ENCODE results near the gene OR10A7. TPM values are rescaled to one million over a fixed set of nuclear protein-coding genes. Genes with fewer than 3 reads are reported as not detected.
A peak's percentile ranks its signal among the peaks of the same experiment; 100 is the strongest.
"Not testable (repeated sequence)": the region's sequence is repeated elsewhere in the genome, so short reads cannot be mapped to it uniquely, and the experiment has no call there.

Gene OR10A7, protein sequence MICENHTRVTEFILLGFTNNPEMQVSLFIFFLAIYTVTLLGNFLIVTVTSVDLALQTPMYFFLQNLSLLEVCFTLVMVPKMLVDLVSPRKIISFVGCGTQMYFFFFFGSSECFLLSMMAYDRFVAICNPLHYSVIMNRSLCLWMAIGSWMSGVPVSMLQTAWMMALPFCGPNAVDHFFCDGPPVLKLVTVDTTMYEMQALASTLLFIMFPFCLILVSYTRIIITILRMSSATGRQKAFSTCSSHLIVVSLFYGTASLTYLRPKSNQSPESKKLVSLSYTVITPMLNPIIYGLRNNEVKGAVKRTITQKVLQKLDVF
- not detected in 2 replicates for total RNA-seq (2022)
- Bru-seq, nascent RNA, result not detected
- BruChase-seq, experiment 1, labeled RNA remaining after a 6-hour chase, result not detected
- BruChase-seq, experiment 2, labeled RNA remaining after a 2-hour chase, result not detected
- long read RNA-seq, result 0 reads

DNA sequence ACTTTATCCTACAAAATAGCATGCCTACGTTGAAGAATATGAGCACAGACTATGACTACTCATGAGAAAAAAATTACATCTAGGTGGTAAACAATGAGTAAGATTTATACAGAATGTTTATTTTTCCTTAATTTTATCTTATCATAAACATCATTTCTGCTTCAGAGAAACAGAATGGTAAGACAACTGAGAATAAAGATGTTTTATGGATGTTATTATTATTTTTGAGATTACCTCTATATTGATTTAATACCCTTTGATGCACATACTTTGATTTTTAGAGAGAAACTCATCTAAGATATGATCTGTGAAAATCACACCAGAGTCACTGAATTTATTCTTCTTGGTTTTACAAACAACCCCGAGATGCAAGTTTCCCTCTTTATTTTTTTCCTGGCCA, at the start of gene OR10A7:
Gene OR10A7, plus strand, starts transcription at position 301 of the 400 bp plus-strand sequence. Its CDS starts 0 bp downstream, at position 301.
- Mint-ChIP-seq H3K27ac (ENCODE audit: low read depth, unreplicated experiment) (no peak within 1 kb of the TSS), H3K27me3 (ENCODE audit: insufficient read depth, unreplicated experiment) (peaks cover 50% of the 10 kb centered on the region), H3K4me1 (ENCODE audit: insufficient read depth, unreplicated experiment) (no peaks in the 10 kb centered on the region), H3K4me3 (ENCODE audit: unreplicated experiment) (no peak within 1 kb of the TSS), H3K9me3 (ENCODE audit: unreplicated experiment) (no peaks in the 10 kb centered on the region), H3K36me3 (ENCODE audit: insufficient read depth, unreplicated experiment) (no peaks in the 10 kb centered on the region)
- intact Hi-C loops (cut with micrococcal nuclease), result no loop called here
- CTCF ChIA-PET, result no interaction called here
- no peak for DNase-seq (ENCODE audit: unreplicated experiment)
- POLR2A ChIA-PET, result no interaction called here
- no TSS peak for BruUV-seq (replicated peaks)
- TF ChIP-seq, protein P1, sequence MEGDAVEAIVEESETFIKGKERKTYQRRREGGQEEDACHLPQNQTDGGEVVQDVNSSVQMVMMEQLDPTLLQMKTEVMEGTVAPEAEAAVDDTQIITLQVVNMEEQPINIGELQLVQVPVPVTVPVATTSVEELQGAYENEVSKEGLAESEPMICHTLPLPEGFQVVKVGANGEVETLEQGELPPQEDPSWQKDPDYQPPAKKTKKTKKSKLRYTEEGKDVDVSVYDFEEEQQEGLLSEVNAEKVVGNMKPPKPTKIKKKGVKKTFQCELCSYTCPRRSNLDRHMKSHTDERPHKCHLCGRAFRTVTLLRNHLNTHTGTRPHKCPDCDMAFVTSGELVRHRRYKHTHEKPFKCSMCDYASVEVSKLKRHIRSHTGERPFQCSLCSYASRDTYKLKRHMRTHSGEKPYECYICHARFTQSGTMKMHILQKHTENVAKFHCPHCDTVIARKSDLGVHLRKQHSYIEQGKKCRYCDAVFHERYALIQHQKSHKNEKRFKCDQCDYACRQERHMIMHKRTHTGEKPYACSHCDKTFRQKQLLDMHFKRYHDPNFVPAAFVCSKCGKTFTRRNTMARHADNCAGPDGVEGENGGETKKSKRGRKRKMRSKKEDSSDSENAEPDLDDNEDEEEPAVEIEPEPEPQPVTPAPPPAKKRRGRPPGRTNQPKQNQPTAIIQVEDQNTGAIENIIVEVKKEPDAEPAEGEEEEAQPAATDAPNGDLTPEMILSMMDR (IDR thresholded peaks at IDR 0.05; ENCODE audit: unreplicated experiment), result no peak

DNA sequence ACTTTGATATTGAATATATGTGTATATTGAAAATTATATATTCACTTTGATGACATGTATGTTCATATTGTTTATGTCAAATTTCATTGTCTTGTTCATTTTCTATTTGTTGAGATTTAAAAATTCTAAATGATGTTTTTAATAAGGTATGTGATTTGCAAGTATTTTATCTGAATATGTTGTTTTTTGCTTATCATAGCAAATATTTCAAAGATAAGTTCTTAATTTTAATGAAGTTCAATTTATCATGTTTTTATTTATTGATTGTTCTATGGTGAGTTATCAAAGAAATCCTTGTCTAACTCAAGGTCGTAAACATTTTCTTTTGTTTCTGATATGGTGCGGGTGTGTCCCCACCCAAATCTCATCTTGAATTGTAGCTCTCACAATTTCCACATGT, 49.4 kb upstream of the OR10A7 start:
- Mint-ChIP-seq H3K4me3 (ENCODE audit: unreplicated experiment) (no peak overlapping the region), H3K27ac (ENCODE audit: low read depth, unreplicated experiment) (no peak overlapping the region), H3K9me3 (ENCODE audit: unreplicated experiment) (peaks cover 8% of the 10 kb centered on the region), H3K4me1 (ENCODE audit: insufficient read depth, unreplicated experiment) (no peaks in the 10 kb centered on the region), H3K27me3 (ENCODE audit: insufficient read depth, unreplicated experiment) (peaks cover 12% of the 10 kb centered on the region), H3K36me3 (ENCODE audit: insufficient read depth, unreplicated experiment) (no peaks in the 10 kb centered on the region)
- intact Hi-C loops (cut with micrococcal nuclease), result no loop called here
- BruUV-seq (replicated peaks), result no TSS peak
- TF ChIP-seq, protein P1 (IDR thresholded peaks at IDR 0.05; ENCODE audit: unreplicated experiment), result no peak
- ChIA-PET POLR2A (no interaction called here), CTCF (no interaction called here)
- DNase-seq (ENCODE audit: unreplicated experiment), result no peak

DNA sequence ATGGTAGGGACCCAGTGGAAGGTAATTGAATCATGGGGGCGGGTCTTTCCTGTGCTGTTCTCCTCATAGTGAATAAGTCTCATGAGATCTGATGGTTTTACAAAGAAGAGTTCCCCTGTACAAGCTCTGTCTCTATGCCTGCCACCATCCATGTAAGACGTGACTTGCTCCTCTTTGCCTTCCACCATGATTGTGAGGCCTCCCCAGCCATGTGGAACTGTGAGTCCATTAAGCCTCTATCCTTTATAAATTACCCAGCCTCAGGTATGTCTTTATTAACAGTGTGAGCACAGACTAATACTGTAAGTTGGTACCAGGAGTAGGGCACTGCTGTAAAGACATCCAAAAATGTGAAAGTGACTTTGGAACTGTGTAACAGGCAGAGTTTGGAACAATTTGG, 49.0 kb upstream of the OR10A7 start:
- H3K9me3 Mint-ChIP-seq (ENCODE audit: unreplicated experiment); BruUV-seq (replicated peaks); DNase-seq (ENCODE audit: unreplicated experiment); intact Hi-C loops (cut with micrococcal nuclease); H3K4me1 Mint-ChIP-seq (ENCODE audit: insufficient read depth, unreplicated experiment); POLR2A ChIA-PET; H3K36me3 Mint-ChIP-seq (ENCODE audit: insufficient read depth, unreplicated experiment); H3K4me3 Mint-ChIP-seq (ENCODE audit: unreplicated experiment): not testable (repeated sequence)
- CTCF ChIA-PET, result interaction anchor here (3.3 kb wide), 1 partner anchor 17 kb away, joined by 13 read pairs; no protein-coding TSS in a partner anchor
- Mint-ChIP-seq H3K27me3 (ENCODE audit: insufficient read depth, unreplicated experiment) (peaks cover 16% of the 10 kb centered on the region), H3K27ac (ENCODE audit: low read depth, unreplicated experiment) (peak overlapping the region; percentile 2)

DNA sequence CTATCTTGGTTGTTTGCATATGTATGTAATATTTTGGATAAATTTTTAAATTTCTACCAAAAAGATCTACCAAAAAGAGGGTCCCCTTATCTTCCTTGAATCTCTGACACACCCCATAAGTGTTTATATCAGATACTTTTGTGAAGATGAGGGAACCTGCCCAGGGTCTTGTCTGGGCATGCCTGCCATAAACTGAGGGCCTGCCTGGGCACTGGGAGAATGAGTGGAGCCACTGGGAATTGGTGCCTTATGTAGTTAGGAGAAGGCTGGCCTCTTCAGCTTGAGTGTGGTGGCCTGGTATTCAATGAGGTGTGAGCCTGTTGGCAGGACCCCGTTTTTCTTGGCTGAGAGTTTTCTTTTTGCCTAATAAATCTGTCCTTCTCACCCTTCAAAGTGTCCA, 48.1 kb upstream of the OR10A7 start:
- no peaks in the 10 kb centered on the region for H3K36me3 Mint-ChIP-seq (ENCODE audit: insufficient read depth, unreplicated experiment)
- peak overlapping the region; percentile 2 for H3K27ac Mint-ChIP-seq (ENCODE audit: low read depth, unreplicated experiment)
- ChIA-PET CTCF (interaction anchor here (0.6 to 3.3 kb wide), 2 partner anchors 16 to 23 kb away, joined by 3 to 13 read pairs; no protein-coding TSS in a partner anchor), POLR2A (interaction anchor here (0.6 kb wide), 1 partner anchor 13 kb away, joined by 4 read pairs; no protein-coding TSS in a partner anchor)
- TF ChIP-seq, protein P1 (IDR thresholded peaks at IDR 0.05; ENCODE audit: unreplicated experiment), result no peak
- H3K4me1 Mint-ChIP-seq (ENCODE audit: insufficient read depth, unreplicated experiment), result no peaks in the 10 kb centered on the region
- no TSS peak for BruUV-seq (replicated peaks)
- peaks cover 8% of the 10 kb centered on the region for H3K9me3 Mint-ChIP-seq (ENCODE audit: unreplicated experiment)
- peaks cover 24% of the 10 kb centered on the region for H3K27me3 Mint-ChIP-seq (ENCODE audit: insufficient read depth, unreplicated experiment)
- intact Hi-C loops (cut with micrococcal nuclease), result no loop called here
- DNase-seq (ENCODE audit: unreplicated experiment), result no peak
- no peak overlapping the region for H3K4me3 Mint-ChIP-seq (ENCODE audit: unreplicated experiment)

Data from MCF 10A (cell line).